HG03575 (cell line): ENCODE measurements around the gene MRPS12.
"Not testable (repeated sequence)": the region's sequence is repeated elsewhere in the genome, so short reads cannot be mapped to it uniquely, and the experiment has no call there.

Experiments
- ATAC-seq: cut with Tn5 transposase; IDR thresholded peaks from one replicate; pipeline ENCODE4 v1.9.1; 2021; ENCODE audit not compliant: unreplicated experiment, insufficient number of reproducible peaks, low FRiP score; ENCODE audit errors: extremely low read depth

MRPS12 gene

GRCh38 chr19:38930776-38931520 lies at the start of gene MRPS12:
Gene MRPS12 (plus strand): TSS chr19:38930944. CDS start chr19:38931295, 351 bp downstream.
- ATAC-seq = peak; percentile 57

DNA sequence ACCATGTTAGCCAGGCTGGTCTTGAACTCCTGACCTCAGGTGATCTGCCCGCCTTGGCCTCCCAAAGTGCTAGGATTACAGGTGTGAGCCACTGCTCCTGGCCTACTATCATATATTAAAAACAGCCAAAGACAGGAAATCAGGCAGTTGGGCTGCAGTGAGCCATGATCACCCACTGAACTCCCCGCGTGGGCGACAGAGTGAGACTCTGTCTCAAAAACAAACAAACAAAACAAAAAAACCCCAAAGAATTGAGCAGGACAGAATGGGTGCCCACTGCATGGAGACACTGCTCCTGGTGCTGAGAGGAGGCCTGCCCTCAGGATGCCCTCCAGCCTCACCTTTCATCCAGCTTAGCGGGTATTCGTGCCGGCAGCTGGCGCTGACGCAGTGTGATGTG lies 47.5 kb upstream of the MRPS12 start:
- no peak for ATAC-seq

- not testable (repeated sequence) for ATAC-seq
Measured at GRCh38 chr19:38884691-38885090, 46.1 kb upstream of the MRPS12 start.

GRCh38 chr19:38888876-38889275 lies 41.9 kb upstream of the MRPS12 start:
- ATAC-seq = no peak

DNA sequence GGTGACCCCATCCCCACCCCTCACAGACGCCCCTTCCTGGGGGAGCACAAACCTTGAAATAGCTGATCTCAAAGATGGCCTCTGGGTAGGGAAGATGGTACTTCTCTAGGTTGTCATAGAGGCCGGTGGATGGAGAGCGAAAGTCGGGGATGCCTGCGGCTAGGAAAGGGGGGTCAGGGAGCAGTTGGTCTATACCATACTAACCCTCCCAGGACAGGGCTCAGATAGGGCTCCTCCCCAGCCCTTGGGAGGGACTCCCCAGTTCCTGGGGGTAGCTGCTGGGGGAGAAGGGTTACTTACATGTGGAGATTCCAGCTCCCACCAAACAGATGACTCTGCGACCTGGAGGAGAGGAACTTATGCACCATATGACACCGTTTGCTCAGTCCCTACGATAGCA lies 40.9 kb upstream of the MRPS12 start:
- ATAC-seq = no peak

DNA sequence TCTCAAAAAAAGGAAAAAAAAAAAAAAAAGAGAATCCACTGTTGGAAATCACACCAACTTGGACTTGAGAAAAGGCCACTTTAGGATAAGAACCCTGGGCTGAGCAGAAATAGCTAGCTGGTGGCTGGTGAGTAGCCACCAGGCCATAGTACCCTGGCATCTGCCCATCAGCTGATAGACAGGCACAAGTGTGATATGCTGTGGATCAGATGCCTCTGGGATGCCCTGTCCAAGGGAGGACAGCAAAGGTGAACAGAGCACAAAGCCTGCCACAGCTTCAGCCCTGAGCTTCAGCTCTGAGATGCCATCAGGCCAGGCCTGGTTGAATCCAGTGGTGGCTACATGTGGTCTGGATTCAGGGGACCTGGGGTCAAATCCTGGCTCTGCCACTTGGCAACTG lies 40.1 kb upstream of the MRPS12 start:
- no peak for ATAC-seq

- ATAC-seq = no peak
Measured at GRCh38 chr19:38891771-38892170, 39.0 kb upstream of the MRPS12 start.

DNA sequence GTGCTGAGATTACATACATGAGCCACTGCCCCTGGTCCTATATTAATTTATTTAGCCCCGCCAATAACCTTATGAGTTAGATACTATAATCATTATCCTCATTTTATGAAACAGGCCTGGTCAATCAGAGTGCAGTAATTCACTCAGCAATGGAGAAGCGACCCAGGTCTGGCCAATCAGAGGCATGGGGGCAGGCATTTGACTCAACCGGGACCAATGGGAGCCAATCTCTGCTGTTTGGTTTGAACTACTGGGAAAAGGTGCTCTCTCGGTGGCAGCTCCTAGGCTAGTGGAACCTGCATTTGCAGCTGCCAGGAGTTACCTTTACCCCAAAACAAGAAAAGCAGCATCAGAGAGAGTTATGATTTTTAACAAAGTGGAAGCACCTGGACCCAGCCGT lies 37.9 kb upstream of the MRPS12 start:
- ATAC-seq = no peak

DNA sequence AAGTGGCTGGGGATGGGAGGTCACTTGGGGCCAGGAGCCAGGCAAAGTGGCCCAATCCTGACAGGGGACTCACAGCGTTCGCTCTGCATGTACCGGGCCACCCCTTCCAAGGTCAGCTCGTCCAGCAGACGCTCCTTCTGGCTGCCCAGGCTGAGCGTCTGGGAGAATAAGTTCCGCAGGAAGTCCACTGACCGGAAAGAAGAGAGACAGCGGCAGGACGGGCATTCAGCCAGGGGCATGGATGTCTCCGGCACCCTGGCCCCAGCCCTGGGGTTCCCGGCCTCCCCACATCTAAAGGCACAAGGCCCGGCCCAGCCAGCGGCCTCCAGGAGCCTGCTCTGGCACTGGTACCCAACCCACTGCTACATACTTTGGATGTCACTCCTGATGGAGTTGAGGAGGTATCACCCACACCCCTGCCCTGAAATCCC lies 37.4 kb upstream of the MRPS12 start:
- no peak for ATAC-seq

DNA sequence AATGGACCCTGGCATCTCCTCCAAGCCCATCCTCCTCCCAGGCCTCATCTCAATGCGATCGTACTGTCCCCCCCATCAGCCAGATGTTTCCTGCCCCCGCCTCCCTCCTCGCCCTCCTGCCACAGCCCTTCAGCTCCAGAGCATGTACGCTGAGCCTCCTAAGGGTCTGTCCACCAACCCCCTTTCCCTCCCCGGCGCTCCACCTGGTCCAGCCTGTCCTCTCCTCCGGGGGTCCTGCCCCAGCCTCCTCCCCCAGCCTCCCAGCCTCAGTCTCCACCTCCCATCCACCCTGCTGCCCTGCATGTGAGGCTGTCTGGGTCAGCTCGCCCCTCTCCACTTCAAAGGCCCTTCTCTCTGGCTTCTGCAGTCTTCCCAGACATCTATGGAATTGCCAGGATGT lies 35.8 kb upstream of the MRPS12 start:
- no peak for ATAC-seq

- ATAC-seq = no peak
Measured at GRCh38 chr19:38898788-38899446, 31.8 kb upstream of the MRPS12 start.

- peak; percentile 75 for ATAC-seq
Measured at GRCh38 chr19:38899447-38900201, 31.1 kb upstream of the MRPS12 start, which contains the start of the genes NFKBIB and SIRT2. Gene NFKBIB (plus strand): TSS chr19:38899969. CDS start chr19:38900033, 64 bp downstream. Gene SIRT2 (minus strand): TSS chr19:38899618. CDS start chr19:38899521, 97 bp downstream.

DNA sequence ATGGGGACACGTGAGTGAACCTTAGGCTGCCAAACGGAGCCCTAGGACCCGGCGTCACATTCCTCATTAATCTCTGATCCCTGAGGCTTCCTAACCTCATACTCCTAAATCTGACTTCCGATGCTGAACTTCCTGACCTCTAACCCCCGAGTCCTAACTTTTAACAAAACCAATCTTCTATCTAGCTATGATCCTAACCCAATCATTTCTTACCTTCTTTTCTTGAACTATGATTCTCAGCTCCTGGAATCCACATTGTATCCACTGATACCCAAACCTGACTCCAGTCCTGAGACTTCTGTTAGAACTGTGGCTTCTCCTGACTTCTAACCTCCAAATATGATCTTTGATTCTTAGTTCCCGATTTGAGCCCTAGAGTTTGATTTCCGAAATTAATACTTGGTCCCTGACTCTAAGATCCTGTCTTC lies 30.5 kb upstream of the MRPS12 start:
- no peak for ATAC-seq

DNA sequence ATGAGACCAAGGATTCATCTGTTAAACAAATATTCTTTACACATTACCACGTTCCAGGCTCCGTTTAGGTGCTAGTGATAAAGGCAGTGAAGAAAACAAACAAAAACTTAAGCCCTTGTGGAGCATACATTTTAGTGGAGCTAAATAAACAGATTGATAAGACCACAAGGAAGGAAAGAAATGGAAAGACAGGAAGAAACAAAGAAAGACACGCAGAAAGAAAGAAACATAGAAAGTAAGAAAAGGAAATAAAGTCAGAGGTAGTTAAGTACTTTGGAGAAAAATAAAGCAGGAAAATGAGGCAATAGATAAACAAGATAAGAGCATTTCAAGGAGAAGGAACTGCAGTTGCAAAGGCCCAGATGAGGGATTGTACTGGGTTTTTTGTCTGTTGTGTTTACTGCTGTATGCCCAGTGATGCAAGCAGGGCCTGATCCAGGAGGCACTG lies 30.0 kb upstream of the MRPS12 start:
- no peak for ATAC-seq

GRCh38 chr19:38901683-38902082 lies 29.1 kb upstream of the MRPS12 start:
- ATAC-seq = no peak

- no peak for ATAC-seq
Measured at GRCh38 chr19:38904581-38905539, 25.9 kb upstream of the MRPS12 start.

GRCh38 chr19:38905620-38906019 lies 25.1 kb upstream of the MRPS12 start:
- ATAC-seq = no peak

DNA sequence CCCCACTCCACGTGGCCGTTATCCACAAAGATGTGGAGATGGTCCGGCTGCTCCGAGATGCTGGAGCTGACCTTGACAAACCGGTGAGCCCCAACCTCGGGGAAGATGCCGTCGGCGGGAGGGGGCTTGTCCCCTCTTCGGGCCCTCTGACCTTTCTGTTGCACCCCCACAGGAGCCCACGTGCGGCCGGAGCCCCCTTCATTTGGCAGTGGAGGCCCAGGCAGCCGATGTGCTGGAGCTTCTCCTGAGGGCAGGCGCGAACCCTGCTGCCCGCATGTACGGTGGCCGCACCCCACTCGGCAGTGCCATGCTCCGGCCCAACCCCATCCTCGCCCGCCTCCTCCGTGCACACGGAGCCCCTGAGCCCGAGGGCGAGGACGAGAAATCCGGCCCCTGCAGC lies 23.5 kb upstream of the MRPS12 start:
- no peak for ATAC-seq

DNA sequence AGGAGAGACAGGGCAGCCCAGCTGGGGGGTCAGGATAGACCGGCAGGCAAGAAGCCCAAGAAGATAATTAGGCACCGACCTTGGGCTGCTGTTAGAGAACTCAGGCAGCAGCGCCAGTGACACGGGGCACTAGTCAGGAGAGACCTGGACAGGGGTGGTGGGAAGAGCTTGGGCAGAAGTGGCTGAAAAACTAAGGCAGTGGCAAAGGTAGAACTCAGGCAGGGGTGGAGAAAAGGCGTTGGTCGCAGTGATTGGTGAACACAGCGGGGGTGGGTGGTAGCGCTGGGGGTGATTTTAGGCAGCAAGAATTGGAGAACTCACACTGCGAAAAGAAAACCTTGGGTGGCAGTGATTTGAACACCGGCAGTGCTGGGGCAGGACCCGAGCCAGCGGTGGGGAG lies 23.1 kb upstream of the MRPS12 start:
- ATAC-seq = no peak
